A549 (cell line): ENCODE results near the gene CCND1. TPM values are rescaled to one million over a fixed set of nuclear protein-coding genes. Genes with fewer than 3 reads are reported as not detected.

Source experiments
- BHLHE40 ChIP-seq: IDR thresholded peaks from 2 replicates; pipeline ENCODE4 v1.6.1; 2012; ENCODE audit warnings: low read depth, low read length, inconsistent platforms
- CBX2 ChIP-seq: fragments of 200-600 bp; sonication (generic); IDR thresholded peaks from 2 replicates; pipeline ENCODE4 v1.6.1; 2016; ENCODE audit warnings: low read depth, mild to moderate bottlenecking, borderline replicate concordance
- CBX8 ChIP-seq: fragments of 200-600 bp; sonication (generic); IDR thresholded peaks from 2 replicates; pipeline ENCODE4 v1.6.1; 2016
- CEBPB ChIP-seq, 2 experiments: fragments of >200 bp in 1 of 2; sonication (Bioruptor Twin) in 1 of 2; formaldehyde crosslinking in 1 of 2; IDR thresholded peaks; 2 replicates each; pipeline ENCODE4 v1.6.1; 2012 to 2016
- CHD2 ChIP-seq: fragments of 150-350 bp; IDR thresholded peaks from 2 replicates; pipeline ENCODE4 v1.6.1; 2014; ENCODE audit warnings: low read length; ENCODE audit not compliant: partially characterized antibody
- CHD4 ChIP-seq: fragments of 200-600 bp; sonication (generic); IDR thresholded peaks from 2 replicates; pipeline ENCODE4 v1.6.1; 2016; ENCODE audit warnings: antibody characterized with exemption, mild to moderate bottlenecking, borderline replicate concordance
- ESRRA ChIP-seq: fragments of 150-350 bp; IDR thresholded peaks from 2 replicates; pipeline ENCODE4 v1.6.1; 2014; ENCODE audit warnings: mild to moderate bottlenecking, low read length, borderline replicate concordance
- FOSB ChIP-seq: fragments of 250-450 bp; sonication (Bioruptor Pico); IDR thresholded peaks from 2 replicates; pipeline ENCODE4 v1.5.0; 2020; ENCODE audit warnings: mild to moderate bottlenecking, moderate library complexity
- FOSL2 ChIP-seq, 2 experiments: fragments of 450-650 bp in 1 of 2; fragments of >200 bp in 1 of 2; sonication (Bioruptor Twin) in 1 of 2; formaldehyde crosslinking; IDR thresholded peaks; 2 replicates each; pipeline versions ENCODE4 v1.5.0 to v1.6.1; 2016 to 2020; ENCODE audit warnings: mild to moderate bottlenecking in 1 of 2, moderate library complexity in 1 of 2
- FOXS1 ChIP-seq: fragments of 250-450 bp; sonication (Bioruptor Pico); IDR thresholded peaks from 2 replicates; pipeline ENCODE4 v1.5.0; 2020; ENCODE audit warnings: mild to moderate bottlenecking, moderate library complexity
- HDAC2 ChIP-seq: fragments of 200-600 bp; sonication (generic); IDR thresholded peaks from 2 replicates; pipeline ENCODE4 v1.6.1; 2016
- HEYL ChIP-seq: fragments of 250-450 bp; sonication (Bioruptor Pico); IDR thresholded peaks from 2 replicates; pipeline ENCODE4 v1.8.0; 2021; ENCODE audit warnings: mild to moderate bottlenecking, moderate library complexity
- HOXA7 ChIP-seq: fragments of 250-450 bp; sonication (Bioruptor Pico); IDR thresholded peaks from 2 replicates; pipeline ENCODE4 v1.5.0; 2020; ENCODE audit warnings: mild to moderate bottlenecking, moderate library complexity
- HOXB5 ChIP-seq: fragments of 250-450 bp; sonication (Bioruptor Pico); IDR thresholded peaks from 2 replicates; pipeline ENCODE4 v1.5.0; 2020; ENCODE audit warnings: mild to moderate bottlenecking, moderate library complexity
- KDM1A ChIP-seq: fragments of 200-600 bp; sonication (generic); IDR thresholded peaks from 2 replicates; pipeline ENCODE4 v1.6.1; 2016; ENCODE audit warnings: low read depth, mild to moderate bottlenecking
- MAFK ChIP-seq: fragments of 450-650 bp; IDR thresholded peaks from 2 replicates; pipeline ENCODE4 v1.6.1; 2014; ENCODE audit not compliant: partially characterized antibody
- MAZ ChIP-seq: fragments of 150-350 bp; IDR thresholded peaks from 2 replicates; pipeline ENCODE4 v1.6.1; 2014; ENCODE audit warnings: antibody characterized with exemption, low read depth, low read length, borderline replicate concordance
- NFE2L2 ChIP-seq: fragments of 150-350 bp; conservative IDR thresholded peaks from 2 replicates; pipeline ENCODE4 v1.6.1; 2014; ENCODE audit warnings: low read length
- NR3C1 ChIP-seq: fragments of >200 bp; sonication (Bioruptor Twin); formaldehyde crosslinking; IDR thresholded peaks from 3 replicates; pipeline ENCODE4 v1.6.1; 2017
- PBX3 ChIP-seq: IDR thresholded peaks from 2 replicates; pipeline ENCODE4 v1.6.1; 2012
- PHF8 ChIP-seq: fragments of 200-600 bp; sonication (generic); IDR thresholded peaks from 2 replicates; pipeline ENCODE4 v1.6.1; 2016; ENCODE audit warnings: low read depth, mild to moderate bottlenecking, antibody characterized with exemption, moderate library complexity, borderline replicate concordance
- POLR2A ChIP-seq: IDR thresholded peaks from 2 replicates; pipeline ENCODE4 v1.6.1; 2012; ENCODE audit warnings: mild to moderate bottlenecking, low read length
- POLR2AphosphoS2 ChIP-seq: conservative IDR thresholded peaks from 2 replicates; pipeline ENCODE4 v1.6.1; 2012; ENCODE audit warnings: low read length, improper control_type of control experiment, inconsistent platforms
- RAD21 ChIP-seq, 2 experiments: fragments of >200 bp in 1 of 2; sonication (Bioruptor Twin) in 1 of 2; formaldehyde crosslinking in 1 of 2; IDR thresholded peaks in 1 of 2; conservative IDR thresholded peaks in 1 of 2; 2 replicates in 1 of 2; 3 replicates in 1 of 2; pipeline ENCODE4 v1.6.1; 2012 to 2018; ENCODE audit warnings: inconsistent platforms in 1 of 2
- RARB ChIP-seq: fragments of 250-450 bp; sonication (Bioruptor Pico); IDR thresholded peaks from 2 replicates; pipeline ENCODE4 v1.8.0; 2021; ENCODE audit warnings: mild to moderate bottlenecking, moderate library complexity
- RCOR1 ChIP-seq: fragments of 150-350 bp; IDR thresholded peaks from 2 replicates; pipeline ENCODE4 v1.6.1; 2014; ENCODE audit warnings: antibody characterized with exemption, low read length, low read depth
- SREBF2 ChIP-seq: fragments of 450-650 bp; IDR thresholded peaks from 2 replicates; pipeline ENCODE4 v1.6.1; 2014; ENCODE audit warnings: mild to moderate bottlenecking, moderate library complexity
- TP53 ChIP-seq: fragments of 250-450 bp; sonication (Bioruptor Pico); IDR thresholded peaks from 2 replicates; pipeline ENCODE4 v1.5.0; 2021; ENCODE audit warnings: mild to moderate bottlenecking, moderate library complexity
- ZNF302 ChIP-seq: fragments of 250-450 bp; sonication (Bioruptor Pico); IDR thresholded peaks from 2 replicates; pipeline ENCODE4 v1.9.0; 2021; ENCODE audit warnings: inconsistent platforms, mild to moderate bottlenecking, moderate library complexity
- ZSCAN20 ChIP-seq: fragments of 250-450 bp; sonication (Bioruptor Pico); IDR thresholded peaks from 2 replicates; pipeline ENCODE4 v1.8.0; 2022; ENCODE audit warnings: mild to moderate bottlenecking, moderate library complexity
- polyA plus RNA-seq, 4 experiments: library from polyadenylated mRNA; depleted of rRNA in 3 of 4; stranded (reverse); fragments of >200 nt; fragmentation: RNase III in 1 of 4; extraction: RNeasy Plus Mini Kit Qiagen cat#74134 plus additional on column Dnase treatment in 1 of 4; gene quantifications; 2 replicates in 3 of 4; 3 replicates in 1 of 4; pipeline ENCODE4 v1.2.3, GENCODE V29; 2011 to 2017
- TF ChIP-seq, protein P1 (sequence below): fragments of >200 bp; sonication (Bioruptor Twin); formaldehyde crosslinking; IDR thresholded peaks from 3 replicates; pipeline ENCODE4 v1.5.1; 2016
- TF ChIP-seq, protein P2 (sequence below): fragments of 200-600 bp; sonication (generic); IDR thresholded peaks from 2 replicates; pipeline ENCODE4 v1.6.1; 2016; ENCODE audit warnings: antibody characterized with exemption, mild to moderate bottlenecking, moderate library complexity
- TF ChIP-seq, protein P3 (sequence below): IDR thresholded peaks from 2 replicates; pipeline ENCODE4 v1.6.1; 2012
- TF ChIP-seq, protein P4 (sequence below): fragments of 450-650 bp; IDR thresholded peaks from 2 replicates; pipeline ENCODE4 v1.6.1; 2014; ENCODE audit warnings: antibody characterized with exemption
- TF ChIP-seq, protein P5 (sequence below): fragments of >200 bp; sonication (Bioruptor Twin); formaldehyde crosslinking; IDR thresholded peaks from 2 replicates; pipeline ENCODE4 v1.6.1; 2016

Gene CCND1
- polyA plus RNA-seq, 2 of the 4 experiments (the other 2 are of a cell fraction), result 131 to 136 TPM

- TF ChIP-seq, protein P1, sequence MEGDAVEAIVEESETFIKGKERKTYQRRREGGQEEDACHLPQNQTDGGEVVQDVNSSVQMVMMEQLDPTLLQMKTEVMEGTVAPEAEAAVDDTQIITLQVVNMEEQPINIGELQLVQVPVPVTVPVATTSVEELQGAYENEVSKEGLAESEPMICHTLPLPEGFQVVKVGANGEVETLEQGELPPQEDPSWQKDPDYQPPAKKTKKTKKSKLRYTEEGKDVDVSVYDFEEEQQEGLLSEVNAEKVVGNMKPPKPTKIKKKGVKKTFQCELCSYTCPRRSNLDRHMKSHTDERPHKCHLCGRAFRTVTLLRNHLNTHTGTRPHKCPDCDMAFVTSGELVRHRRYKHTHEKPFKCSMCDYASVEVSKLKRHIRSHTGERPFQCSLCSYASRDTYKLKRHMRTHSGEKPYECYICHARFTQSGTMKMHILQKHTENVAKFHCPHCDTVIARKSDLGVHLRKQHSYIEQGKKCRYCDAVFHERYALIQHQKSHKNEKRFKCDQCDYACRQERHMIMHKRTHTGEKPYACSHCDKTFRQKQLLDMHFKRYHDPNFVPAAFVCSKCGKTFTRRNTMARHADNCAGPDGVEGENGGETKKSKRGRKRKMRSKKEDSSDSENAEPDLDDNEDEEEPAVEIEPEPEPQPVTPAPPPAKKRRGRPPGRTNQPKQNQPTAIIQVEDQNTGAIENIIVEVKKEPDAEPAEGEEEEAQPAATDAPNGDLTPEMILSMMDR, result no peak
- no peak for TF ChIP-seq NR3C1
- TF ChIP-seq, protein P2, sequence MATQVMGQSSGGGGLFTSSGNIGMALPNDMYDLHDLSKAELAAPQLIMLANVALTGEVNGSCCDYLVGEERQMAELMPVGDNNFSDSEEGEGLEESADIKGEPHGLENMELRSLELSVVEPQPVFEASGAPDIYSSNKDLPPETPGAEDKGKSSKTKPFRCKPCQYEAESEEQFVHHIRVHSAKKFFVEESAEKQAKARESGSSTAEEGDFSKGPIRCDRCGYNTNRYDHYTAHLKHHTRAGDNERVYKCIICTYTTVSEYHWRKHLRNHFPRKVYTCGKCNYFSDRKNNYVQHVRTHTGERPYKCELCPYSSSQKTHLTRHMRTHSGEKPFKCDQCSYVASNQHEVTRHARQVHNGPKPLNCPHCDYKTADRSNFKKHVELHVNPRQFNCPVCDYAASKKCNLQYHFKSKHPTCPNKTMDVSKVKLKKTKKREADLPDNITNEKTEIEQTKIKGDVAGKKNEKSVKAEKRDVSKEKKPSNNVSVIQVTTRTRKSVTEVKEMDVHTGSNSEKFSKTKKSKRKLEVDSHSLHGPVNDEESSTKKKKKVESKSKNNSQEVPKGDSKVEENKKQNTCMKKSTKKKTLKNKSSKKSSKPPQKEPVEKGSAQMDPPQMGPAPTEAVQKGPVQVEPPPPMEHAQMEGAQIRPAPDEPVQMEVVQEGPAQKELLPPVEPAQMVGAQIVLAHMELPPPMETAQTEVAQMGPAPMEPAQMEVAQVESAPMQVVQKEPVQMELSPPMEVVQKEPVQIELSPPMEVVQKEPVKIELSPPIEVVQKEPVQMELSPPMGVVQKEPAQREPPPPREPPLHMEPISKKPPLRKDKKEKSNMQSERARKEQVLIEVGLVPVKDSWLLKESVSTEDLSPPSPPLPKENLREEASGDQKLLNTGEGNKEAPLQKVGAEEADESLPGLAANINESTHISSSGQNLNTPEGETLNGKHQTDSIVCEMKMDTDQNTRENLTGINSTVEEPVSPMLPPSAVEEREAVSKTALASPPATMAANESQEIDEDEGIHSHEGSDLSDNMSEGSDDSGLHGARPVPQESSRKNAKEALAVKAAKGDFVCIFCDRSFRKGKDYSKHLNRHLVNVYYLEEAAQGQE, result no peak
- TF ChIP-seq ESRRA, result no peak
- no peak for TF ChIP-seq ZNF302 (CRISPR knock-in tag)
- no peak for TF ChIP-seq FOSB
- TF ChIP-seq MAFK, result no peak
- TF ChIP-seq, protein P3, sequence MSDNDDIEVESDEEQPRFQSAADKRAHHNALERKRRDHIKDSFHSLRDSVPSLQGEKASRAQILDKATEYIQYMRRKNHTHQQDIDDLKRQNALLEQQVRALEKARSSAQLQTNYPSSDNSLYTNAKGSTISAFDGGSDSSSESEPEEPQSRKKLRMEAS, result peak; percentile 87
- no peak for TF ChIP-seq CEBPB (IDR thresholded peaks at IDR 0.05)
- TF ChIP-seq MAZ, result no peak
- TF ChIP-seq, protein P4, sequence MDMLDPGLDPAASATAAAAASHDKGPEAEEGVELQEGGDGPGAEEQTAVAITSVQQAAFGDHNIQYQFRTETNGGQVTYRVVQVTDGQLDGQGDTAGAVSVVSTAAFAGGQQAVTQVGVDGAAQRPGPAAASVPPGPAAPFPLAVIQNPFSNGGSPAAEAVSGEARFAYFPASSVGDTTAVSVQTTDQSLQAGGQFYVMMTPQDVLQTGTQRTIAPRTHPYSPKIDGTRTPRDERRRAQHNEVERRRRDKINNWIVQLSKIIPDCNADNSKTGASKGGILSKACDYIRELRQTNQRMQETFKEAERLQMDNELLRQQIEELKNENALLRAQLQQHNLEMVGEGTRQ, result peak; percentile 54
- no peak for TF ChIP-seq RAD21 (conservative IDR thresholded peaks at IDR 0.05 in 1 of 2, IDR thresholded peaks at IDR 0.05 in 1 of 2)
- TF ChIP-seq HEYL (CRISPR knock-in tag), result no peak
- peak; percentile 61 for TF ChIP-seq POLR2A
- TF ChIP-seq KDM1A, result no peak
- no peak for TF ChIP-seq RARB
- no peak for TF ChIP-seq SREBF2
- no peak for TF ChIP-seq CBX8
- no peak for TF ChIP-seq RCOR1
- no peak for TF ChIP-seq HOXA7 (CRISPR knock-in tag)
- no peak for TF ChIP-seq CBX2
- peak; percentile 76 for TF ChIP-seq BHLHE40
- no peak for TF ChIP-seq ZSCAN20 (CRISPR knock-in tag)
- TF ChIP-seq PHF8, result peak; percentile 90; the same call in 1 of the 2 replicates
- no peak for TF ChIP-seq FOXS1 (CRISPR knock-in tag)
- peak; percentile 70; the same call in 1 of the 2 replicates for TF ChIP-seq HDAC2
- TF ChIP-seq CHD4, result 0 out of 2 replicates have a peak, but pooled peaks have one; percentile 79
- TF ChIP-seq FOSL2 (IDR thresholded peaks at IDR 0.05), result no peak
- TF ChIP-seq FOSL2 (CRISPR knock-in tag; IDR thresholded peaks at IDR 0.05), result no peak
- no peak for TF ChIP-seq NFE2L2
- TF ChIP-seq HOXB5 (CRISPR knock-in tag), result no peak
- no peak for TF ChIP-seq TP53
- 0 out of 2 replicates have a peak, but pooled peaks have one; percentile 20 for TF ChIP-seq PBX3
- TF ChIP-seq, protein P5, sequence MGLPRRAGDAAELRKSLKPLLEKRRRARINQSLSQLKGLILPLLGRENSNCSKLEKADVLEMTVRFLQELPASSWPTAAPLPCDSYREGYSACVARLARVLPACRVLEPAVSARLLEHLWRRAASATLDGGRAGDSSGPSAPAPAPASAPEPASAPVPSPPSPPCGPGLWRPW, result no peak
- TF ChIP-seq CHD2, result no peak
- TF ChIP-seq POLR2AphosphoS2, result no peak
These were observed 34.1 kb downstream of the CCND1 start, which contains the start of gene LTO1 (continued) for GRCh38 chr11:69674886-69675714.
